Measurements from ENCODE around the gene NUP98. TPM values are rescaled to one million over a fixed set of nuclear protein-coding genes. Genes with fewer than 3 reads are reported as not detected.

NUP98 gene
- total RNA-seq, 1 experiment from 2014 or later, result 59.7 TPM

DNA sequence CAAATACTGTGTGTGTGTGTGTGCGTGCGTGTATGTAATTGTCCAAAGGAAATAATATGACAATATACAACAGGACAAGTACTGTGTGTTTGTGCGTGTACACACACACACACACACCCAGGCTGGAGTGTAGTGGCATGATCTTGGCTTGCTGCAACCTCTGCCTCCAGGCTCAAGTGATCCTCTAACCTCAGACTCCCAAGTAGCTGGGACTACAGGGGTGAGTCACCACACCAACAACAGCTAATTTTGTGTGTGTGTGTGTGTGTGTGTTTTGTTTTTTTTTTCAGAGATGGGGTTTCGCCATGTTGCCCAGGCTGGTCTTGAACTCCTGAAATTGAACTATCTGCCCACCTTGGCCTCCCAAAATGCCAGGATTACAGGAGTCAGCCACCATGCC, 61.5 kb downstream of the NUP98 start:
- Histone ChIP-seq H3K4me1 (replicated peaks; ENCODE audit: insufficient read depth) (no peaks in the 10 kb centered on the region), H3K27ac (no peak overlapping the region), H2AFZ (no peak overlapping the region), H3K9me2 (ENCODE audit: insufficient read depth) (no peaks in the 10 kb centered on the region), H3K27me3 (ENCODE audit: insufficient read depth, low read depth) (no peaks in the 10 kb centered on the region), H3K4me3 (no peak overlapping the region), H4K20me1 (ENCODE audit: insufficient read depth) (no peaks in the 10 kb centered on the region), H3K4me2 (no peak overlapping the region), H3F3A (ENCODE audit: insufficient read depth, low read depth) (peaks cover 8% of the 10 kb centered on the region; the same call in 1 of the 2 replicates), H3K9me3 (ENCODE audit: insufficient read depth, low read depth) (no peaks in the 10 kb centered on the region), H3K79me2 (ENCODE audit: low read depth) (no peaks in the 10 kb centered on the region), H3K36me3 (ENCODE audit: low read depth) (peaks cover 6% of the 10 kb centered on the region; the same call in 1 of the 2 replicates)
- ChIA-PET CTCF (no interaction called here), POLR2A (ENCODE audit: unreplicated experiment) (no interaction called here)
- TF ChIP-seq, protein P1, sequence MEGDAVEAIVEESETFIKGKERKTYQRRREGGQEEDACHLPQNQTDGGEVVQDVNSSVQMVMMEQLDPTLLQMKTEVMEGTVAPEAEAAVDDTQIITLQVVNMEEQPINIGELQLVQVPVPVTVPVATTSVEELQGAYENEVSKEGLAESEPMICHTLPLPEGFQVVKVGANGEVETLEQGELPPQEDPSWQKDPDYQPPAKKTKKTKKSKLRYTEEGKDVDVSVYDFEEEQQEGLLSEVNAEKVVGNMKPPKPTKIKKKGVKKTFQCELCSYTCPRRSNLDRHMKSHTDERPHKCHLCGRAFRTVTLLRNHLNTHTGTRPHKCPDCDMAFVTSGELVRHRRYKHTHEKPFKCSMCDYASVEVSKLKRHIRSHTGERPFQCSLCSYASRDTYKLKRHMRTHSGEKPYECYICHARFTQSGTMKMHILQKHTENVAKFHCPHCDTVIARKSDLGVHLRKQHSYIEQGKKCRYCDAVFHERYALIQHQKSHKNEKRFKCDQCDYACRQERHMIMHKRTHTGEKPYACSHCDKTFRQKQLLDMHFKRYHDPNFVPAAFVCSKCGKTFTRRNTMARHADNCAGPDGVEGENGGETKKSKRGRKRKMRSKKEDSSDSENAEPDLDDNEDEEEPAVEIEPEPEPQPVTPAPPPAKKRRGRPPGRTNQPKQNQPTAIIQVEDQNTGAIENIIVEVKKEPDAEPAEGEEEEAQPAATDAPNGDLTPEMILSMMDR (conservative IDR thresholded peaks at IDR 0.05), result no peak
- TF ChIP-seq EZH2 (IDR thresholded peaks at IDR 0.05; ENCODE audit: low read depth), result no peak
- BruUV-seq (replicated peaks), result no TSS peak
- intact Hi-C loops (cut with micrococcal nuclease; ENCODE audit: unreplicated experiment), result no loop called here
- no peak for DNase-seq

DNA sequence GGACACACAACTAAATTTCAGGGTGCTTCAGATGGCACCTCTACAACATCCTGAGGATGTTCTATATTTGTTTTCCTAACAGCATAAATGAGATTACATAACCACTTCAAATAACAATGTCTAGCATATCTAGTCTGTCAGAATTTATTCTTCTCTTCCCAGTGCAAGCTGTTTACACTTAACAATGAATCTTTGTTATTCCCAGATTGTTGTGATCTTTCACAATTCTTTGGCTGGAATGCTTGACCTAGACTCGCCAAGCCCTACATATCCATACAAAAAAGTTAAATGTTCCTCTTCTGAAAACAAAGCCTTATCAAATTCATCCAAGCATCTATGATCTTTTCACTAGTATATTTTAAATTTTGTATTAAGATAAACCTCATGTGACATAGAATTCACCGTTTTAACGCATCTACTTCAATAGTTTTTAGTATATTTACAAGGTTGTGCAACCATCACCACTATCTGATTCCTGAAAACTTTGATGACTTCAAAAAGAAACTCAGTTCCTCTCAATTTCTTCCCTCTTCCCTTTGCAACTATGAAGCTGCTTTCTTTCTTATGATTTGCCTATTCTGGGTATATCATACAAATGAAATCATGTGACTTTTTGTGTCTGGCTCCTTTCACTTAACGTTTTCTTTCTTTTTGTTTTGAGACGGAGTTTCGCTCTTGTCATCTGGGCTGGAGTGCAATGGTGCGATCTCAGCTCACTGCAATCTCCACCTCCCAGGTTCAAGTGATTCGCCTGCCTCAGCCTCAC, 64.5 kb downstream of the NUP98 start:
- ChIA-PET POLR2A (ENCODE audit: unreplicated experiment) (no interaction called here), CTCF (no interaction called here)
- peaks cover 11% of the 10 kb centered on the region; the same call in 1 of the 2 replicates for H3K36me3 ChIP-seq (ENCODE audit: low read depth)
- BruUV-seq (replicated peaks), result no TSS peak
- H3K4me2 ChIP-seq, result no peak overlapping the region
- no peak for TF ChIP-seq EZH2 (IDR thresholded peaks at IDR 0.05; ENCODE audit: low read depth)
- no peaks in the 10 kb centered on the region for H3K4me1 ChIP-seq (replicated peaks; ENCODE audit: insufficient read depth)
- no peaks in the 10 kb centered on the region for H3K9me2 ChIP-seq (ENCODE audit: insufficient read depth)
- DNase-seq, result no peak
- no peak overlapping the region for H3K4me3 ChIP-seq
- no peaks in the 10 kb centered on the region for H4K20me1 ChIP-seq (ENCODE audit: insufficient read depth)
- intact Hi-C loops (cut with micrococcal nuclease; ENCODE audit: unreplicated experiment), result no loop called here
- H3F3A ChIP-seq (ENCODE audit: insufficient read depth, low read depth), result peaks cover 5% of the 10 kb centered on the region; the same call in 1 of the 2 replicates
- no peak overlapping the region for H3K27ac ChIP-seq
- H3K9me3 ChIP-seq (ENCODE audit: insufficient read depth, low read depth), result no peaks in the 10 kb centered on the region
- no peak overlapping the region for H2AFZ ChIP-seq
- H3K27me3 ChIP-seq (ENCODE audit: insufficient read depth, low read depth), result no peaks in the 10 kb centered on the region
- H3K79me2 ChIP-seq (ENCODE audit: low read depth), result no peaks in the 10 kb centered on the region

- BruUV-seq (replicated peaks), result no TSS peak
- Histone ChIP-seq H3K4me2 (no peak overlapping the region), H3K4me1 (replicated peaks; ENCODE audit: insufficient read depth) (no peaks in the 10 kb centered on the region), H3K27ac (no peak overlapping the region), H3K79me2 (ENCODE audit: low read depth) (no peaks in the 10 kb centered on the region), H3K4me3 (no peak overlapping the region), H3K36me3 (ENCODE audit: low read depth) (peaks cover 17% of the 10 kb centered on the region), H2AFZ (no peak overlapping the region), H3F3A (ENCODE audit: insufficient read depth, low read depth) (no peaks in the 10 kb centered on the region; the same call in 1 of the 2 replicates), H3K9me3 (ENCODE audit: insufficient read depth, low read depth) (no peaks in the 10 kb centered on the region), H4K20me1 (ENCODE audit: insufficient read depth) (no peaks in the 10 kb centered on the region), H3K9me2 (ENCODE audit: insufficient read depth) (no peaks in the 10 kb centered on the region), H3K27me3 (ENCODE audit: insufficient read depth, low read depth) (no peaks in the 10 kb centered on the region)
- DNase-seq, result peak in 1 of 2 experiments; percentile 40
- ChIA-PET CTCF (interaction anchor here (0.6 kb wide), 1 partner anchor 31 kb away, joined by 4 read pairs; no protein-coding TSS in a partner anchor), POLR2A (ENCODE audit: unreplicated experiment) (no interaction called here)
- no peak for TF ChIP-seq EZH2 (IDR thresholded peaks at IDR 0.05; ENCODE audit: low read depth)
- TF ChIP-seq, protein P1 (conservative IDR thresholded peaks at IDR 0.05), result no peak
- intact Hi-C loops (cut with micrococcal nuclease; ENCODE audit: unreplicated experiment), result no loop called here
Observed at GRCh38 chr11:3723014-3723708, 74.2 kb downstream of the NUP98 start.
